Left lung (tissue), 10 donors: Measurements from ENCODE around the gene OR51B4. TPM values are rescaled to one million over a fixed set of nuclear protein-coding genes. Genes with fewer than 3 reads are reported as not detected.
"Not testable (repeated sequence)": the region's sequence is repeated elsewhere in the genome, so short reads cannot be mapped to it uniquely, and the experiment has no call there.

ENCODE experiments used
- ATAC-seq: fragments of 200-7000 bp; cut with Tn5 transposase; one replicate; pipeline ENCODE4 v1.9.1; 2020; ENCODE audit warnings: moderate library complexity
- DNase-seq, 4 donors: peaks; one replicate each; pipeline ENCODE4 v3.0.0-alpha.2; 2013 to 2020
- H3K27ac ChIP-seq, 2 donors: fragments of 200-600 bp; sonication (generic) in 1 of 2; one replicate each; pipeline versions ENCODE4 v1.5.0 to v1.8.0; 2020 to 2021
- H3K27me3 ChIP-seq, 2 donors: fragments of 200-600 bp; sonication (generic) in 1 of 2; one replicate each; pipeline versions ENCODE4 v1.5.0 to v1.8.0; 2020 to 2021
- H3K36me3 ChIP-seq, 2 donors: fragments of 200-600 bp; sonication (generic) in 1 of 2; one replicate each; pipeline versions ENCODE4 v1.5.0 to v1.8.0; 2020 to 2021
- H3K4me1 ChIP-seq, 2 donors: fragments of 200-600 bp; one replicate each; pipeline ENCODE4 v1.8.0; 2021
- H3K4me3 ChIP-seq, 2 donors: fragments of 200-600 bp; sonication (generic) in 1 of 2; one replicate each; pipeline versions ENCODE4 v1.5.0 to v1.8.0; 2020 to 2021; ENCODE audit warnings: mild to moderate bottlenecking in 1 of 2
- H3K9me3 ChIP-seq, 2 donors: fragments of 200-600 bp; sonication (generic) in 1 of 2; one replicate each; pipeline versions ENCODE4 v1.5.0 to v1.8.0; 2020 to 2021
- intact Hi-C, 2 donors: fragments of 100-400 bp; cut with DNase I; formaldehyde crosslinking; loops; one replicate each; pipeline versions ENCODE4 v1.11.2 to v1.14.2; 2022
- polyA plus RNA-seq, 6 donors: library from polyadenylated mRNA; unstranded; fragments of 120-200 nt; gene quantifications; one replicate each; pipeline ENCODE4 v1.2.1, GENCODE V29; 2013; ENCODE audit not compliant: insufficient read length in 6 of 6
- total RNA-seq, 2 donors: library from RNA; stranded (reverse); fragmentation: NEBNext Ultra II Directional; extraction: Animal tissue kit (Norgen Biotek cat#: 25700); gene quantifications; one replicate each; pipeline ENCODE4 v1.2.1, GENCODE V29; 2021
- TF ChIP-seq, protein P1 (sequence below), 2 donors: fragments of 200-600 bp; sonication (generic) in 1 of 2; IDR thresholded peaks; one replicate each; pipeline versions ENCODE4 v1.5.0 to v1.8.0; 2021; ENCODE audit warnings: antibody characterized with exemption in 2 of 2
- donor health status: DM: no; HTN: yes; CAD: no.
- donor health status: DM: no; HTN: no; CAD: no.

Gene OR51B4
- total and polyA plus RNA-seq, 8 donors: 0.35 to 0.58 (median 0.53) TPM; not detected in 3

DNA sequence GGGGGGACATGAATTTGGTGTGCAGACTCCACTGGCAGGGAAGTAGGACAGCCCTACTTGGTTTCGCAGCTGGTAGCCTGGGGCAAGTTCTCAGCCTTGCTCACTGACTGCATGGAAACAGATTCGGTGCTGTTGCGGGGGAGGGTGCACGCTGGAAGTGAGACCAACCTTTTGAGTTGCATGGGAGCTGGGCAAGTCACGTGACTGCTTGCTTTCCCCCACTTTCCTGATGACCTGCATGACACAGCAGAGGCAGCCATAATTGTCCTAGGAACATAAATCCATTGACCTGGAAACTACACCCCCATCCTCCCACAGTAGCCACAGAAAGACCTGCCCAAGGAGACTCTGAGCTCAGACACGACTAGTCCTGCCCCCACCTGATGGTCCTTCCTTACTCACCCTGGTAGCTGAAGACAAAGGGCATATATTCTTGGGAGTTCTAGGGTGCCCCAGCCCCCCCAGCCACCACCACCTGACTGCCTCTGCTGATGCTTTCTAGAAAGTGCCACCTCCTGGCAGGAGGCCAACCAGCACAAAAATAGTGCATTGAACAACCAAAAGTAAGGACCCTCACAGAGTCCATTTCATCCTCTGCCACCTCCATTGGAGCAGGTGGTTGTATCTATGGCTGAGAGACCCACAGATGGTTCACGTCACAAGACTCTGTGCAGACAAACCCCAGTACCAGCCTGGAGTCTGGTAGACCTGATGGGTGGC is 43.0 kb downstream of the OR51B4 start:
- DNase-seq (peak in 1 of 4 donors; percentile 22), ATAC-seq (no peak)
- Histone ChIP-seq H3K27ac (no peak overlapping the region), H3K36me3 (no peaks in the 10 kb centered on the region), H3K4me1 (no peaks in the 10 kb centered on the region), H3K27me3 (no peaks in the 10 kb centered on the region), H3K4me3 (no peak overlapping the region), H3K9me3 (peaks cover 0 to 7% of the 10 kb centered on the region in 2 donors)
- TF ChIP-seq, protein P1, sequence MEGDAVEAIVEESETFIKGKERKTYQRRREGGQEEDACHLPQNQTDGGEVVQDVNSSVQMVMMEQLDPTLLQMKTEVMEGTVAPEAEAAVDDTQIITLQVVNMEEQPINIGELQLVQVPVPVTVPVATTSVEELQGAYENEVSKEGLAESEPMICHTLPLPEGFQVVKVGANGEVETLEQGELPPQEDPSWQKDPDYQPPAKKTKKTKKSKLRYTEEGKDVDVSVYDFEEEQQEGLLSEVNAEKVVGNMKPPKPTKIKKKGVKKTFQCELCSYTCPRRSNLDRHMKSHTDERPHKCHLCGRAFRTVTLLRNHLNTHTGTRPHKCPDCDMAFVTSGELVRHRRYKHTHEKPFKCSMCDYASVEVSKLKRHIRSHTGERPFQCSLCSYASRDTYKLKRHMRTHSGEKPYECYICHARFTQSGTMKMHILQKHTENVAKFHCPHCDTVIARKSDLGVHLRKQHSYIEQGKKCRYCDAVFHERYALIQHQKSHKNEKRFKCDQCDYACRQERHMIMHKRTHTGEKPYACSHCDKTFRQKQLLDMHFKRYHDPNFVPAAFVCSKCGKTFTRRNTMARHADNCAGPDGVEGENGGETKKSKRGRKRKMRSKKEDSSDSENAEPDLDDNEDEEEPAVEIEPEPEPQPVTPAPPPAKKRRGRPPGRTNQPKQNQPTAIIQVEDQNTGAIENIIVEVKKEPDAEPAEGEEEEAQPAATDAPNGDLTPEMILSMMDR (IDR thresholded peaks at IDR 0.05): no peak
- intact Hi-C loops: no loop called here

DNA sequence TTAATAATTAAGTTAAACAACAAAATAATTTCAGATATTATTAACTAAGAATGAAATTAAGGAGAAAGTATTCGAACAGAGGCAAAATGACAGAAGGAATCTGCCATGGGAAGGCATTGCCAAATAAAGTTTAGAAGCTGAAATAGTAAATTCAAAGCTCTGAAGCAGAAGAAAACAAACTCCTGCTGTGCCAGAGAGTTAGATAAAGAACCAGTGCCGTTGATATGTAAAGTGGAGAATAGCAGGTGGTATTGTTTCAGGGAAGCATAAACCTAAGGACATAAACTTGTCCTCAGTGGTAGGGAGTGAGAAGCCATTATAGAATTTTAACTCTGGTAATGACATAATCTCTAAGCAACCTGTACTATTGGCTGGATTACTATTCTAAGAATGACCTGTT is 44.5 kb downstream of the OR51B4 start:
- TF ChIP-seq, protein P1 (IDR thresholded peaks at IDR 0.05): no peak
- Histone ChIP-seq H3K36me3 (no peaks in the 10 kb centered on the region), H3K27me3 (no peaks in the 10 kb centered on the region), H3K4me1 (no peaks in the 10 kb centered on the region), H3K4me3 (no peak overlapping the region), H3K9me3 (peaks cover 0 to 7% of the 10 kb centered on the region in 2 donors), H3K27ac (no peak overlapping the region)
- ATAC-seq: no peak
- no peak for DNase-seq
- intact Hi-C loops: no loop called here

DNA sequence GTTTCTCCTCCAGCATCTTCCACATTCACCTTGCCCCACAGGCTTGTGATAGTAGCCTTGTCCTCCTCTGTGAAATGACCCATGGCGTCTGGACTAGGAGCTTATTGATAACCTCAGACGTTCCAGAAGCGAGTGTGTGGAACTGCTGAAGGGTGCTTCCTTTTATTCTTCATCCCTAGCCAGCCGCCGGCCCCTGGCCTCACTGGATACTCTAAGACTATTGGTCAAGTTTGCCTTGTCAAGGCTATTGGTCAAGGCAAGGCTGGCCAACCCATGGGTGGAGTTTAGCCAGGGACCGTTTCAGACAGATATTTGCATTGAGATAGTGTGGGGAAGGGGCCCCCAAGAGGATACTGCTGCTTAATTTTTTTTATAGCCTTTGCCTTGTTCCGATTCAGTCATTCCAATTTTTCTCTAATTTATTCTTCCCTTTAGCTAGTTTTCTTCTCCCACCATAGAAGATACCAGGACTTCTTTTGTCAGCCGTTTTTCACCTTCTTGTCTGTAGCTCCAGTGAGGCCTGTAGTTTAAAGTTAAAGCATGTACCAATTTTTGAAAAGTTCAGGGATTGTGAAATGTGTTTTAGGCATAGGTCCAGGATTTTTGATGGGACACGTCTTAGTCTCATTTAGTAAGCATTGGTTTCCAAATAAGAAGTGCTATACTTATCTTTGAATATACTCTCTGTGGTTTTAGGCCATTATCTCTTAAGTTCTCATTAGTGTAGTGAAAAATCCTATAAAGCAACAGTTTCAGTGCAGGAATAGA is 46.9 kb downstream of the OR51B4 start, which contains the start of gene HBG2:
Gene HBG2 (minus strand): TSS at position 136 of the 768 bp plus-strand sequence. CDS start 53 bp downstream, at position 83.
- DNase-seq: peak in 2 of 4 donors; percentile 30 to 52
- H3K9me3 ChIP-seq, H3K4me1 ChIP-seq, H3K27me3 ChIP-seq, ATAC-seq, H3K4me3 ChIP-seq, H3K36me3 ChIP-seq, H3K27ac ChIP-seq, intact Hi-C loops: not testable (repeated sequence)

DNA sequence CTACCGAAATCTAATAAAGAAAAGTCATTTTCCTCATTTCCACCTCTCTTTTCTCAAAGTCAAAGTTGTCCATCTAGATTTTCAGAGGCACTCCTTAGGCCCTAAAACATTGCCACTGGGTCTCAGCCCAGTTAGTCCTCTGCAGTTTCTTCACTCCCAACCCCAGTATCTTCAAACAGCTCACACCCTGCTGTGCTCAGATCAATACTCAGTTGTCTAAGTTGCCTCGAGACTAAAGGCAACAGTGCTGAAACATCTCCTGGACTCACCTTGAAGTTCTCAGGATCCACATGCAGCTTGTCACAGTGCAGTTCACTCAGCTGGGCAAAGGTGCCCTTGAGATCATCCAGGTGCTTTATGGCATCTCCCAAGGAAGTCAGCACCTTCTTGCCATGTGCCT is 47.7 kb downstream of the OR51B4 start:
- H3K9me3 ChIP-seq, H3K27ac ChIP-seq, intact Hi-C loops, DNase-seq, H3K4me1 ChIP-seq, H3K4me3 ChIP-seq, ATAC-seq, H3K36me3 ChIP-seq, H3K27me3 ChIP-seq: not testable (repeated sequence)

DNA sequence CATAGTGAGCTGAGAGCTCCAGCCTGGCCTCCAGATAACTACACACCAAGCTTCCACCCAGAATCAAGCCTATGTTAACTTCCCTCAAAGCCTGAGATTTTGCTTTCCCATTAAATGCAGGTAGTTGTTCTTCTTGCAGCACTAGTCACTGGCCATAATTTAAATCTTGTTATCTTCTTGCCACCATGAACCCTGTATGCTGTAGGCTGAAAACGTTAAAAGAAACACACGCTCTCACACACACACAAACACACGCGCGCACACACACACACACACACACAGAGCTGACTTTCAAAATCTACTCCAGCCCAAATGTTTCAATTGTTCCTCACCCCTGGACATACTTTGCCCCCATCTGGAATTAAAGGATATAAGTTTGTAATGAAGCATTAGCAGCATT is 48.3 kb downstream of the OR51B4 start:
- intact Hi-C loops, H3K4me3 ChIP-seq, H3K36me3 ChIP-seq, H3K27ac ChIP-seq, H3K9me3 ChIP-seq, H3K4me1 ChIP-seq, ATAC-seq, DNase-seq, H3K27me3 ChIP-seq: not testable (repeated sequence)

DNA sequence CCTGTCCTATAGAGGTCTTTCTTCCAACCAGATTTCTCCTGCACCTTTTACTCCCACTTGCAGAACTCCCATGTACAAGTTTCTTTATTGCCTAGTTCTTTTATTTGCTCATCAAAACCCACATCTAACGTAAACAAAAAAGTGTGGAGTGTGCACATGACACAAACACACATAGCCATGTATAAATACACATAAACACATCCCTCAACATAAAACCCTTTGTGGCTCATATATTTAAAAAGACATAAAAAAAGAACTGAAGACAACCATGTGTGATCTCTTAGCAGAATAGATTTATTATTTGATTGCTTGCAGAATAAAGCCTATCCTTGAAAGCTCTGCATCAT is 48.9 kb downstream of the OR51B4 start:
- H3K27me3 ChIP-seq: no peaks in the 10 kb centered on the region
- ATAC-seq (no peak), DNase-seq (no peak)
- H3K9me3 ChIP-seq: no peaks in the 10 kb centered on the region
- no peak overlapping the region for H3K27ac ChIP-seq
- H3K4me1 ChIP-seq: no peaks in the 10 kb centered on the region
- TF ChIP-seq, protein P1 (IDR thresholded peaks at IDR 0.05): no peak
- intact Hi-C loops: no loop called here
- no peaks in the 10 kb centered on the region for H3K36me3 ChIP-seq
- no peak overlapping the region for H3K4me3 ChIP-seq
